ENCODE data around the gene CAMK1D.

DNA sequence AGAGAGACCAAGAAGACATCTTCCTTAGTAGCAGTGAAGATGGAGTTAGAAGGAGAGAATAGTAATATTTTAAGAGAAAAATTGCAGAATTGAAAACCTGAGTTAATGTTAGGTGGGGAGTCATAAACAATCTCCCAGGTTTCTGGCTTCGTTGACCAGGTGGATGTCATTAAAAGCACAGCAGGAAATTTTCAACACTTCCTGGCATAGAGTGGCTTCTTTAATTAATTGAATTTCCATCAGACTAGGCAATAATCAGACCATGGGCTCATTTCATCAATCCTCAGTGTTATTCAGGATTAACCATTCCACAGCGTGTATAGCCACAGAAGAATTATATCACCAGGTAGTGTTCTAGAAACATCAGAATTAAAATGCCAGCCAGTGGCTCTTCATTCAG lies 383.9 kb downstream of the CAMK1D start:
- TF ChIP-seq POLR2A (IDR thresholded peaks at IDR 0.05) (no peak), EP300 (IDR thresholded peaks at IDR 0.05) (no peak)
- TF ChIP-seq, protein P1, sequence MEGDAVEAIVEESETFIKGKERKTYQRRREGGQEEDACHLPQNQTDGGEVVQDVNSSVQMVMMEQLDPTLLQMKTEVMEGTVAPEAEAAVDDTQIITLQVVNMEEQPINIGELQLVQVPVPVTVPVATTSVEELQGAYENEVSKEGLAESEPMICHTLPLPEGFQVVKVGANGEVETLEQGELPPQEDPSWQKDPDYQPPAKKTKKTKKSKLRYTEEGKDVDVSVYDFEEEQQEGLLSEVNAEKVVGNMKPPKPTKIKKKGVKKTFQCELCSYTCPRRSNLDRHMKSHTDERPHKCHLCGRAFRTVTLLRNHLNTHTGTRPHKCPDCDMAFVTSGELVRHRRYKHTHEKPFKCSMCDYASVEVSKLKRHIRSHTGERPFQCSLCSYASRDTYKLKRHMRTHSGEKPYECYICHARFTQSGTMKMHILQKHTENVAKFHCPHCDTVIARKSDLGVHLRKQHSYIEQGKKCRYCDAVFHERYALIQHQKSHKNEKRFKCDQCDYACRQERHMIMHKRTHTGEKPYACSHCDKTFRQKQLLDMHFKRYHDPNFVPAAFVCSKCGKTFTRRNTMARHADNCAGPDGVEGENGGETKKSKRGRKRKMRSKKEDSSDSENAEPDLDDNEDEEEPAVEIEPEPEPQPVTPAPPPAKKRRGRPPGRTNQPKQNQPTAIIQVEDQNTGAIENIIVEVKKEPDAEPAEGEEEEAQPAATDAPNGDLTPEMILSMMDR (IDR thresholded peaks at IDR 0.05): no peak
